ENCODE results near the gene KDM1B. TPM values are rescaled to one million over a fixed set of nuclear protein-coding genes. Genes with fewer than 3 reads are reported as not detected.

KDM1B gene
- total RNA-seq, 1 donor from 2014 or later: 9.9 TPM

DNA sequence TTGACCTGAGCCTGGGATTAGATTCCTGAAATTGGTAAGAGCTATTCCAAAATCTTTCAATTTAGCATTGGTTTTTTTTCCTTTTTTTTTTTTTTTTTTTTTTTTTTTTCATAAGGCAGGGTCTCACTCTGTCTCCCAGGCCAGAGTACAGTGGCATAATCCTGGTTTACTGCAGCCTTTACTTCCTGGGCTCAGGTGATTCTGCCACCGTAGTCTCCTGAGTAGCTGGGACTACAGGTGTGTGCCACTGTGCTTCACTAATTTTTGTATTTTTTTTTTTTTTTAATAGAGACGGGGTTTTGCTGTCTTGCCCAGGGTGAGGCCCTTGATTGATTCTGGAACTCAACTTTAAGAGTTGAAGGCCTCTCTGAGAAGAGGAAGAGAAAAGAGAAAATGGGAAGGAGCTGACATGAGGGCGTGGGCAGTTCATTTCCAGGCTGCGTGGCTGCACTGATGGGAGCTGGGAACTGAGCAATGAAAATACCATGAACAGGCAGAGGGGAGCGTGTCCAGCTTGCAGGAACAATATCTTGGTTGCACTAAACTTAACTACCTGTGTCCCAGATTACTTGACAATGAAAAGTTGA lies 24.6 kb downstream of the KDM1B start:
- H3K9me3 Mint-ChIP-seq: no peaks in the 10 kb centered on the region
- H3K36me3 Mint-ChIP-seq (ENCODE audit: low read depth): peaks cover 23% of the 10 kb centered on the region
- H3K4me1 Mint-ChIP-seq (ENCODE audit: low read depth): no peaks in the 10 kb centered on the region
- no peaks in the 10 kb centered on the region for H3K27me3 Mint-ChIP-seq (ENCODE audit: low read depth)
- DNase-seq (ENCODE audit: low spot score): no peak
- no peak overlapping the region for H3K4me3 Mint-ChIP-seq (ENCODE audit: low read depth)
- intact Hi-C loops (cut with micrococcal nuclease): no loop called here
- H3K27ac Mint-ChIP-seq: no peak overlapping the region

DNA sequence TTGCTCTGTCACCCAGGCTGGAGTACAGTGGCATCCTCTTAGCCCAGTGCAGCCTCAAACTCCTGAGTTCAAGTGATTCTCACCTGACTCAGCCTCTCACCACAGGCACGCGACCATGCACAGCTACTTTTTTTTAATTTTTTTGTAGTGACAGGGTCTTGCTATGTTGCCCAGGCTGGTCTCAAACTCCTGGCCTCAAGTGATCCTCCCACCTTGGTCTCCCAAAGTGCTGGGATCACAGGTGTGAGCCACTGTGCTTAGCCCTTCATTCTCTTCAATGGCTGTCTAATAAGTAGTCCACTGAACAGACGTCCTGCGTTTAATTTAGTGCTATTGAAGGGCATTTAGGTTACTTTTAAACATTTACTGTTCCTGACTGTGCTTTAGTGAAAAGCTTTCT lies 27.3 kb downstream of the KDM1B start:
- Mint-ChIP-seq H3K9me3 (no peaks in the 10 kb centered on the region), H3K4me3 (ENCODE audit: low read depth) (no peak overlapping the region), H3K27me3 (ENCODE audit: low read depth) (no peaks in the 10 kb centered on the region), H3K36me3 (ENCODE audit: low read depth) (peaks cover 7% of the 10 kb centered on the region), H3K27ac (no peak overlapping the region), H3K4me1 (ENCODE audit: low read depth) (no peaks in the 10 kb centered on the region)
- intact Hi-C loops (cut with micrococcal nuclease): no loop called here
- no peak for DNase-seq (ENCODE audit: low spot score)

- Mint-ChIP-seq H3K36me3 (ENCODE audit: low read depth) (peaks cover 5% of the 10 kb centered on the region), H3K27me3 (ENCODE audit: low read depth) (no peaks in the 10 kb centered on the region), H3K4me3 (ENCODE audit: low read depth) (no peak overlapping the region), H3K9me3 (no peaks in the 10 kb centered on the region), H3K4me1 (ENCODE audit: low read depth) (no peaks in the 10 kb centered on the region), H3K27ac (no peak overlapping the region)
- intact Hi-C loops (cut with micrococcal nuclease): no loop called here
- DNase-seq (ENCODE audit: low spot score): no peak
Observed at GRCh38 chr6:18183766-18184165, 28.5 kb downstream of the KDM1B start.

- intact Hi-C loops (cut with micrococcal nuclease): no loop called here
- no peak overlapping the region for H3K4me3 Mint-ChIP-seq (ENCODE audit: low read depth)
- no peak for DNase-seq (ENCODE audit: low spot score)
- H3K9me3 Mint-ChIP-seq: no peaks in the 10 kb centered on the region
- H3K4me1 Mint-ChIP-seq (ENCODE audit: low read depth): no peaks in the 10 kb centered on the region
- H3K27ac Mint-ChIP-seq: no peak overlapping the region
- H3K36me3 Mint-ChIP-seq (ENCODE audit: low read depth): peaks cover 3% of the 10 kb centered on the region
- no peaks in the 10 kb centered on the region for H3K27me3 Mint-ChIP-seq (ENCODE audit: low read depth)
Observed at GRCh38 chr6:18185624-18186023, 30.4 kb downstream of the KDM1B start.

DNA sequence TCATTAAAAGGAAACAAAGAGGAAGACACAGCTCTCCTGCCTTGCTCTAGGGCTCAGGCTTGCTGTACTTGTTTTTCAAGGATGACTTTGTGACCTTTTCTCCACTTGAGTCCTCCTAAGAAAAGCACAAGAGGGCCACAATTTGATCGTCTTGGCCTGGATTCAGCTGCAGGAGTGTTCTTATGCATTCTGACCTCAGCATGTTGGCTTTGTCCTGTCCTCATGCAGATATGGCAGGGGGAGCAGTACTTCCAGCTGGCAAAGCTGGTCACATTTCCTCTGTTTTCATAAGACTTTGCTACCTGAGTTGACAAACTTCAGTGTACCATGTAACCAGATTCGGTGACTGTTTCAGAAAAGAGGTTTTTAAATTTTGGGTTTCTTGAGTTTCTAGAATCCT lies 30.8 kb downstream of the KDM1B start:
- Mint-ChIP-seq H3K36me3 (ENCODE audit: low read depth) (no peaks in the 10 kb centered on the region), H3K27ac (no peak overlapping the region), H3K4me3 (ENCODE audit: low read depth) (no peak overlapping the region), H3K9me3 (no peaks in the 10 kb centered on the region), H3K27me3 (ENCODE audit: low read depth) (no peaks in the 10 kb centered on the region), H3K4me1 (ENCODE audit: low read depth) (no peaks in the 10 kb centered on the region)
- DNase-seq (ENCODE audit: low spot score): no peak
- intact Hi-C loops (cut with micrococcal nuclease): no loop called here

DNA sequence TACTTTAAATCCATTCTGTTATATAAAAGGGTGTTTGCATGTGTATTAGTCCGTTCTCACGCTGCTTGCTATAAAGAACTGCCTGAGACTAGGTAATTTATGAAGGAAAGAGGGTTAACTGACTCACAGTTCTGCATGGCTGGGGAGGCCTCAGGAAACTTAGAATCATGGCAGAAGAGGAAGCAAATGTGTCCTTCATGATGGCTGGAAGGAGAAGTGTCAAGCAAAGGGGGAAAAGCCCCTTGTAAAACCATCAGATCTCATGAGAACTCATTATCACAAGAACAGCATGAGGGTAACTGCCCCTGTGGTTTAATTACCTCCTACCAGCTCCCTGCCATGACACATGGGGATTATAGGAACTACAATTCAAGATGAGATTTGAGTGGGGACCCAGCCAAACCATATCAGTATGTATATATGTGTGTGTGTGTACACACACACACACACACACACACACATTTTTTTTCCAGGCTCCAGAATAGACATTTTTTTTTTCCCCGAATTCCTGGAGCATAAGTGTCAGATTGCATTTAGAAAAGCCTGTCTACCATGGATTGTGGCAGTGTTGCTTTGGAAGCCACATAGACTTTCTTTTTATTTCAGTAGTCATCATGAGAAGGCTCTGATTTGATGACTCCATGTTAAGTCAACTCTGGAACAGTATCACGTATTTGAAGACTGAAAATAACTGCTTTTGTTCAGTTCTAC lies 31.5 kb downstream of the KDM1B start:
- no peaks in the 10 kb centered on the region for H3K4me1 Mint-ChIP-seq (ENCODE audit: low read depth)
- DNase-seq (ENCODE audit: low spot score): no peak
- no peaks in the 10 kb centered on the region for H3K9me3 Mint-ChIP-seq
- H3K27ac Mint-ChIP-seq: no peak overlapping the region
- no peaks in the 10 kb centered on the region for H3K27me3 Mint-ChIP-seq (ENCODE audit: low read depth)
- intact Hi-C loops (cut with micrococcal nuclease): no loop called here
- no peaks in the 10 kb centered on the region for H3K36me3 Mint-ChIP-seq (ENCODE audit: low read depth)
- H3K4me3 Mint-ChIP-seq (ENCODE audit: low read depth): no peak overlapping the region

- H3K4me1 Mint-ChIP-seq (ENCODE audit: low read depth): no peaks in the 10 kb centered on the region
- no peak for DNase-seq (ENCODE audit: low spot score)
- no peaks in the 10 kb centered on the region for H3K36me3 Mint-ChIP-seq (ENCODE audit: low read depth)
- no peaks in the 10 kb centered on the region for H3K27me3 Mint-ChIP-seq (ENCODE audit: low read depth)
- intact Hi-C loops (cut with micrococcal nuclease): no loop called here
- no peaks in the 10 kb centered on the region for H3K9me3 Mint-ChIP-seq
- H3K27ac Mint-ChIP-seq: no peak overlapping the region
- no peak overlapping the region for H3K4me3 Mint-ChIP-seq (ENCODE audit: low read depth)
Observed at GRCh38 chr6:18187701-18188100, 32.5 kb downstream of the KDM1B start.

DNA sequence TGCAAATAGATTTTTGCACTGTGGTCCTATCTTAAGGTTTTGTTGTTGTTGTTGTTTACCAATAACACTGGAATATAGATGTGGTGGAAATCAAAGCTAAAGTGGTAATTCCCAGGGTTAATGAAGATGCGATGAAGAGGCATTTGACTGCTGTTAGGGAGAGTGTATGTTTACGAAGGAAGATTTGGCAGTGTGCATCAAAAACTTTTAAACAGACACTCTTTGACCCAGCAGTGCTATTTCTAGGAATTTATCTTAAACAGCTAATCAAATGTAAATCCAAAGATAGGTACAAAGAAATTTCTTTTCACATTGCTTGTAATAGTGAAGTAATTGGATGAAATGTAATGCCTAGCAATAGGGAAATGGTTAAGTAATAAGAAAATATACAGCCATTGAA lies 34.0 kb downstream of the KDM1B start:
- Mint-ChIP-seq H3K27me3 (ENCODE audit: low read depth) (no peaks in the 10 kb centered on the region), H3K36me3 (ENCODE audit: low read depth) (no peaks in the 10 kb centered on the region), H3K9me3 (no peaks in the 10 kb centered on the region), H3K4me1 (ENCODE audit: low read depth) (no peaks in the 10 kb centered on the region), H3K4me3 (ENCODE audit: low read depth) (no peak overlapping the region), H3K27ac (no peak overlapping the region)
- intact Hi-C loops (cut with micrococcal nuclease): no loop called here
- no peak for DNase-seq (ENCODE audit: low spot score)

DNA sequence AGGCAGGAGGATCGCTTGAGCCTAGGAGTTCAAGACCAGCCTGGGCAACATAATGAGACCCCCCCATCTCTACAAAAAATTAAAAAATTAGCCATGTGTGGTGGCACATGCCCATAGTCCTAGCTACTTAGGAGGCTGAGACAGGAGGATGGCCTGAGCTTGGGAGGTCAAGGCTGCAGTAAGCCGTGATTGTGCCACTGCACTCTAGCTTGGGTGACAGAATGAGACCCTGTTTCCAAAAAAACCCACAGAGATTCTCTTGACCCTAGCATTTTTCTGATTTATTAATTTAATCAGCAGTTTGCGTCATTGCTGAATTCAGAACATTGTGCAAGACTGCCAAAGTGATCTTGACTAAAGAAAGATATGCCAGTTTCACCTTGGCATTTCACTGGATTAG lies 36.8 kb downstream of the KDM1B start:
- Mint-ChIP-seq H3K9me3 (no peaks in the 10 kb centered on the region), H3K27me3 (ENCODE audit: low read depth) (no peaks in the 10 kb centered on the region), H3K27ac (no peak overlapping the region), H3K36me3 (ENCODE audit: low read depth) (no peaks in the 10 kb centered on the region), H3K4me3 (ENCODE audit: low read depth) (no peak overlapping the region), H3K4me1 (ENCODE audit: low read depth) (no peaks in the 10 kb centered on the region)
- intact Hi-C loops (cut with micrococcal nuclease): no loop called here
- DNase-seq (ENCODE audit: low spot score): no peak

GRCh38 chr6:18203786-18204185 lies 48.6 kb downstream of the KDM1B start:
- no peaks in the 10 kb centered on the region for H3K36me3 Mint-ChIP-seq (ENCODE audit: low read depth)
- H3K4me1 Mint-ChIP-seq (ENCODE audit: low read depth): peaks cover 1% of the 10 kb centered on the region
- DNase-seq (ENCODE audit: low spot score): no peak
- intact Hi-C loops (cut with micrococcal nuclease): no loop called here
- no peaks in the 10 kb centered on the region for H3K27me3 Mint-ChIP-seq (ENCODE audit: low read depth)
- no peak overlapping the region for H3K27ac Mint-ChIP-seq
- H3K9me3 Mint-ChIP-seq: no peaks in the 10 kb centered on the region
- H3K4me3 Mint-ChIP-seq (ENCODE audit: low read depth): no peak overlapping the region

DNA sequence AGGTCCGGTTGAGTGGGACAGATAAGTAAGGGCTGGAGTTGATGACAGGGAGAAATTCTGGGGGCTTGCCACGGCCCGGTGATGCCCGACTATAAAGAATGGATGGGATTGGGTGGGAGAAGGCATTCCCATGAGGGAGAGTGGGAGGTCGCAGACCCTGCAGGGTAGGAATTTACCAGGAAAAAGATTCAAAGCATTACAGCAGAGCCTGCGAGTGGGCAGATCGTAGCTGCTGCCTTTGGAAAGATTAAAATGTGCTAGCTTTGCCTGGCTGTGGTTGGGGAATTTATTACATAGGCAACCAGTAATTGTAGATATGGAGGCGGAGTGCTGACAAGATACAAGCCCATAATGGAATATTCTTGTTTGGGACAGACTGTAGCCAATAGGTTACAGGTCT lies 49.5 kb downstream of the KDM1B start:
- no peak overlapping the region for H3K27ac Mint-ChIP-seq
- peaks cover 1% of the 10 kb centered on the region for H3K4me1 Mint-ChIP-seq (ENCODE audit: low read depth)
- no peaks in the 10 kb centered on the region for H3K27me3 Mint-ChIP-seq (ENCODE audit: low read depth)
- H3K36me3 Mint-ChIP-seq (ENCODE audit: low read depth): no peaks in the 10 kb centered on the region
- intact Hi-C loops (cut with micrococcal nuclease): no loop called here
- H3K4me3 Mint-ChIP-seq (ENCODE audit: low read depth): no peak overlapping the region
- DNase-seq (ENCODE audit: low spot score): no peak
- H3K9me3 Mint-ChIP-seq: no peaks in the 10 kb centered on the region

DNA sequence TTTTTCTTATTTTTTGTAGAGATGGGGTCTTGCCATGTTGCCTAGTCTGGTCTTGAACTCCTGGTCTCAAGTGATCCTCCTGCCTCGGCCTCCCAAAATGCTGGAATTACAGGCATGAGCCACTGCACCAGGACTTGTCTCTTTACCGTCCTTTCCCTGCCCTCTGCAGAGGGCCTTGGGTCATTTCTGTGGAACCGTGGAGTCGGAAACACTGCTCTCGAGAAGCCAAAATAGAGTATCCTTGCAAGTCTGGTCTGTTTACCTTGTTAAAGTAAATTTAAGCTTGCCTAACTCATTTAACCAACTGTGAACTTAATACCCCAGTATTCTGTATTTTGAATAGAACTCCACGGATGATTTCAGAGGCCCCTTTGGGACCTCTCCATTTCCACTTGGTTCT lies 51.4 kb downstream of the KDM1B start:
- intact Hi-C loops (cut with micrococcal nuclease): no loop called here
- Mint-ChIP-seq H3K27me3 (ENCODE audit: low read depth) (no peaks in the 10 kb centered on the region), H3K27ac (no peak overlapping the region), H3K4me3 (ENCODE audit: low read depth) (no peak overlapping the region), H3K9me3 (no peaks in the 10 kb centered on the region), H3K4me1 (ENCODE audit: low read depth) (peaks cover 7% of the 10 kb centered on the region), H3K36me3 (ENCODE audit: low read depth) (peaks cover 3% of the 10 kb centered on the region)
- no peak for DNase-seq (ENCODE audit: low spot score)

GRCh38 chr6:18207438-18207837 lies 52.2 kb downstream of the KDM1B start:
- no peak overlapping the region for H3K27ac Mint-ChIP-seq
- no peaks in the 10 kb centered on the region for H3K9me3 Mint-ChIP-seq
- intact Hi-C loops (cut with micrococcal nuclease): no loop called here
- DNase-seq (ENCODE audit: low spot score): no peak
- no peaks in the 10 kb centered on the region for H3K27me3 Mint-ChIP-seq (ENCODE audit: low read depth)
- no peak overlapping the region for H3K4me3 Mint-ChIP-seq (ENCODE audit: low read depth)
- peaks cover 8% of the 10 kb centered on the region for H3K36me3 Mint-ChIP-seq (ENCODE audit: low read depth)
- H3K4me1 Mint-ChIP-seq (ENCODE audit: low read depth): peaks cover 13% of the 10 kb centered on the region

DNA sequence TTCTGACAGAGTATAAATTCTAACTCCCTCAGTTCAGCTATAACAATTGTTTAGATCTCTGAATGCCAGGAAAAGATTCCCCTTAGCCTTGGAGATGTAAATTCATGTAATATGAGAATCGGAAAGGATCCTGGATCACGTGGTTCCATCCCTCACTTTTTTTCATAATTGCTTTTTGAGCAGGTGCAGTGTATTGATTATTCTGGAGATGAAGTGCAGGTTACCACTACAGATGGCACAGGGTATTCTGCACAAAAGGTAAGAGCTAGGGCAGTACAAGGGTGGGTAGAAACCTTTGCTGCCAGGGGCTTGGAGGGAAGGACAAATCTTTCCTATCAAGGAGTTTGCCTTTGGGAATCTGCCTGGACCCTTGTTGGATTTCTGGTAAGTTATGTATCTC lies 52.7 kb downstream of the KDM1B start:
- DNase-seq (ENCODE audit: low spot score): no peak
- Mint-ChIP-seq H3K4me1 (ENCODE audit: low read depth) (peaks cover 14% of the 10 kb centered on the region), H3K36me3 (ENCODE audit: low read depth) (peaks cover 8% of the 10 kb centered on the region), H3K9me3 (no peaks in the 10 kb centered on the region), H3K4me3 (ENCODE audit: low read depth) (no peak overlapping the region), H3K27ac (no peak overlapping the region), H3K27me3 (ENCODE audit: low read depth) (no peaks in the 10 kb centered on the region)
- intact Hi-C loops (cut with micrococcal nuclease): no loop called here

Measured in activated T-helper 2 cell treated with anti-CD3 and anti-CD28 coated beads, Interferon-gamma antibody, Interleukin-2, Interleukin-4, amounts not matched to agents 10 μg/mL and 5 μg/mL and 100 μg/mL, durations not matched to agents 14 hours and 24 hours and 36 hours (primary cell).